ENCODE data around the gene CCNQ.

Gene CCNQ

GRCh38 chrX:153598541-153599191, at the start of gene CCNQ:
CCNQ (minus strand) TSS chrX:153599139; CDS start chrX:153599073, 66 bp downstream.
- no peak for DNase-seq

DNA sequence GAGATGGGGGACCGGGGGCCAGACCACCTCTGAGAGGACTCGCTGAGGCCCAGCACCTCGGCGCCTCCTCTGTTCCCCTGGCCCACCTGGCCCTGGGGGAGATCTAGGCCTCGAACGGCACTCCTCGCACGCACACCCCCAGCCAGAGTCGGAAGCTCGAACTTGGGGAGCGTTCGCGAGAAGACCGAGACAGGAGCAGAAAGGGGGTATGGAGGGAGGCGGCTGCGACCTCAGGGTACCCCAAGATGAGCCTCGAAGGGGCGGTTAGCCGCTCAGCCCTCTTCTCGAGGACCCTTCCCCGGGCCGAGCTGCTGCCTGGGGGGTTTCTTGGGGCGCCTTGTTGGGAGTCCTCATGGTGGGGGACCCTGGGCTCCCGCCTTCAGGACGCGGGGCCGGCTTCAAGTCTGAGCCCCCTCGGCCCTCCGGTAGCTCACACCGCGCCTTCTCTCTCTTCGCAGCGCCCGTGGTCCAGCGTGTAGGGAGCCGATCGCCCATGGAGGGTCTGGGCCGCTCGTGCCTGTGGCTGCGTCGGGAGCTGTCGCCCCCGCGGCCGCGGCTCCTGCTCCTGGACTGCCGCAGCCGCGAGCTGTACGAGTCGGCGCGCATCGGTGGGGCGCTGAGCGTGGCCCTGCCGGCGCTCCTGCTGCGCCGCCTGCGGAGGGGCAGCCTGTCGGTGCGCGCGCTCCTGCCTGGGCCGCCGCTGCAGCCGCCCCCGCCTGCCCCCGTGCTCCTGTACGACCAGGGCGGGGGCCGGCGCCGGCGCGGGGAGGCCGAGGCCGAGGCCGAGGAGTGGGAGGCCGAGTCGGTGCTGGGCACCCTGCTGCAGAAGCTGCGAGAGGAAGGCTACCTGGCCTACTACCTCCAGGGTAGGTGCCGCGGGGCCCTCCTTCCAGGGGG, 48.8 kb upstream of the CCNQ start:
- no peak for DNase-seq

- no peak for DNase-seq
These were observed 47.9 kb upstream of the CCNQ start, which contains the start of gene DUSP9 for GRCh38 chrX:153646620-153647373. DUSP9 (plus strand) TSS chrX:153647203; CDS start chrX:153647954, 751 bp downstream.

GRCh38 chrX:153645921-153646488, 47.1 kb upstream of the CCNQ start:
- no peak for DNase-seq

- no peak for DNase-seq
These were observed 46.2 kb upstream of the CCNQ start for GRCh38 chrX:153645151-153645550.

- DNase-seq = no peak
These were observed 45.6 kb upstream of the CCNQ start for GRCh38 chrX:153644356-153645125.

GRCh38 chrX:153643431-153644351, 44.8 kb upstream of the CCNQ start:
- DNase-seq = no peak

GRCh38 chrX:153642655-153643430, 43.9 kb upstream of the CCNQ start:
- DNase-seq = no peak

DNA sequence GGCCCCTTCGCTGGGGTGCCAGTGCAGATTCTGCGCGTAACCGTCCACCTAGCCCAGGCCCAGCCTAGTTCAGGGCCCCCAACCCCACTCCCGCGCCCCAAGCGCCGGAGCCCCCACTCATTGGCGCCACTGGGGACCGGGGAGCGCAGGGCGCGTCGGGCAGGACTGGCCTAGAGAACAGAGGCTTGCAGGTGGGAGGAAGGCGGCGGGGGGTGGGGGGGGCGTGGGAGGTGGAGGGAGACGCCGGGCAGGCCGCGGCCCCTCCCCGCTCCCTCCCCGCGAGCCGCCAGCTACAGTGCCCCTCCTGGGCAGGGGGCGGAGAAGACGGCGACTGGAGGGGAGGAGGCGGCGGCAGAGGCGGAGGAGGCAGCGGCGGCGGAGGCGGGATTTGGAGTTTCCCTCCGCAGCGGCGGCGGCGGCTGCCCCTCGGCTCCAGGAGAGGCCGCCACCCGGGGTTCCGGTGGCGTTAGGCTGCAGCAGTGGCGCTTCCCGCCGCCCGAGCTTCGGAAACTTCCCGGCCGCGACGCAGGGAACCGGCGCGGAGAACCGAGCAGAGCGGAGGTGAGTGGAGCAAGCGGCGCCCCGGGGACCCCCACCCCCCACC, 43.2 kb upstream of the CCNQ start:
- DNase-seq = no peak

DNA sequence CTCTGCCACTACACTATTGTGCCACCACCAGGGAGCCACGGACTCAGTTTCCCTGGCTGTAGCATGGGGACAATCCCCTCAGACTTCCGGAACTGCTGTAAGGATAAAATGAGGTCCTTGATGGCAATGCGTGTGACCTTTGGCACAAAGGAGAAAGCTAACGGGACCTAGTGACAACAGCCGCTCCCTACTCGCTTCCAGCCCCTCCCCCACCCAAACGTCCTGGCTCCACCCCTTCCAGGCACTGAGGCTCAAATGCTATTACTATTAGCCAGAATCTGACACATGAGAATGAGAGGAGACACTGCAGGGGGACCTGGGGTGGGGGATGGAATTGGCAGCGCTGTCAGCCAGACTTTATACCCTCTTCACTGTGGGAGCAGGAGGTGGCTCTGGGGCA, 42.7 kb upstream of the CCNQ start:
- no peak for DNase-seq

DNA sequence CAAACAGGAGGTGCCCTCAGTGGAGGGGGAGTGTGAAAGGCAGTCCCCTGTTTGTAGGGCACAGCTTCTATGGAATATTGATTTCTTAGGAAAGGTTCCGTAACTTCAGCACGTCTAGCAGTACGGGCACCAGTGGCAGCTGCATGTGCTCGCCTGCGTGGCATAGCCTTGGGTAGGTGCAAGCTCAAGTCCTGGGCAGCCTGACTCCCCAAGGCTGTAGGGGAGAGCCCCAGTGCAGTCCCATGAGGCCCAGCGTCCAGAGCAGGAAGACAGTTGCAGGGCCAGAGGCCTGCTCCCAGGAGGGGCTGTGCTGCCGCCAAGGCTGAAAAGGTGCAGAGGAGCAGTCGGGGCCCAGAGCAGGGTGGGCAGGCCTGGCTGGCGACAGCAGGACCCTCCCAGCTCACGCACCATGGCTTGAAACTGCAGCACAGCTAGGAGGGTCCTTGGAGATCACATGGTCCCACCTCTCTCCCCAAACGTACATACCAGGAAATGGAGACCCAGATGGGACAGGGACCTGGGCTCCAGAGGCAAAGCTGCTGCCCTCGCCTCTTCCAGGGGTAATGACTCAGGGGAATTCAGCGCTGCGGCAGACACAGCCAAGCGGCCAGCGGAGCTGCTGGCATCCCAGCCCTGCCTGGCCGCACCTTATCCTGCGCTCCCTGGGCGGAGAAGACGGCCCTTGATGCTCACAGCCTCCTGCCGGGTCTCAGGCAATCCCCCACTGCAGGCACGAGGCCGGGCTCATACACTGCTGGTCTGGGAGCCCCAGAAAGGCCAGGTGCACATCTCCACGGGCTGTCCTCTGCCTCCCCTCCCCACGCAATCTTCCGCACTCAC, 42.0 kb upstream of the CCNQ start:
- no peak for DNase-seq

- no peak for DNase-seq
These were observed 41.2 kb upstream of the CCNQ start for GRCh38 chrX:153640045-153640686.

GRCh38 chrX:153639177-153640044, 40.5 kb upstream of the CCNQ start:
- DNase-seq = no peak

DNA sequence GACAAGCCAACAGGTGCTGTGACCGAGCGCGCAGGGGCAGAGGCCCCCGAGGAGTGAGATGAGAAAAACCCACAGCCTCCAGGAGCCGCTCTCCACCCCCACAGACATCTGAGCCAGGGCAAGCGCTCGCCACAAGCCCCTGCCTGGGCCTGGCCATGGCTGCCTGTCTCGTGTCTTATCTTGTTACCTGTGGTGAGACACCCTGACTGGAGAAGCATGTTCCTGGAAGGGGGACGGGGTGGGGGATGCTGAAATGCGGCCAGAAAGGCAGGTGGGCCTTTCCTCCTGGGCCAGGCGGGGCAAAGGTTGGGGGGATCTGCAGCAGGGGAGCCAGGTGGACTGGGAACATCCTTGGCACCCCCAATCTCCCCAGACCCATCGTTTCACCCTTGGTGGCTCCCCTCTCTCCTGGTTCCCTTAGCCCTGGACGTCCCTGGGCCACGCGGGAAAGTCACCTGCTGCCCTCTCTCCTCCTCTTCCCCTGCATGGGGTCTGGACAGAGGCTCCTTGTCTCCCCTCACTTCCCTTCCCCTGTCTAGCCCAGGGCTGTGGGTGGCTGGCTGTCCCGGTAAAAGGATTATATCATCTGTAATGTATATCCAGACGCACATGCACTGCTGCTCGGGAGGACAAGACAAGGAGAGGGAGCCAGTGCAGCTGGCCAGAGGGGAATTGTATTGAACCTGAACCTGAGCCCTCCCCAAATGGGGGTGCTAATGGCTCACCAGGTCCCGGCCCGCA, 39.7 kb upstream of the CCNQ start:
- DNase-seq = no peak

DNA sequence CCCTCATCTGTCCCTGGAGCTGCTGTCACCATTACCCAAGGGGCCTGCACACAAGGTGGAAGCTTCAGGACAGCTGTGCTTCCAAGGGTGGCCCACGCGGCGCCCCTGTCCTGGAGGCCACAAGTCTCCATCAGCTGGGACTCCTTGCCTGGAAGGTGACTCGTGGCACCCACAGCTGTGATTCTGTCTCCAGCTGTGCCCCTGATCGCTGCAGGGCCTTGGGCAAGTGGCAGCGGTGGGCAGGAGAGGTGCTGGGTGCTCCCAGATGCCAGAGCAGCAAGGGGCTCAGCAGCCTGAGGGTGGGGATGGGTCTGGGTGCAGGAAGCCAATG, 39.1 kb upstream of the CCNQ start:
- no peak for DNase-seq

DNA sequence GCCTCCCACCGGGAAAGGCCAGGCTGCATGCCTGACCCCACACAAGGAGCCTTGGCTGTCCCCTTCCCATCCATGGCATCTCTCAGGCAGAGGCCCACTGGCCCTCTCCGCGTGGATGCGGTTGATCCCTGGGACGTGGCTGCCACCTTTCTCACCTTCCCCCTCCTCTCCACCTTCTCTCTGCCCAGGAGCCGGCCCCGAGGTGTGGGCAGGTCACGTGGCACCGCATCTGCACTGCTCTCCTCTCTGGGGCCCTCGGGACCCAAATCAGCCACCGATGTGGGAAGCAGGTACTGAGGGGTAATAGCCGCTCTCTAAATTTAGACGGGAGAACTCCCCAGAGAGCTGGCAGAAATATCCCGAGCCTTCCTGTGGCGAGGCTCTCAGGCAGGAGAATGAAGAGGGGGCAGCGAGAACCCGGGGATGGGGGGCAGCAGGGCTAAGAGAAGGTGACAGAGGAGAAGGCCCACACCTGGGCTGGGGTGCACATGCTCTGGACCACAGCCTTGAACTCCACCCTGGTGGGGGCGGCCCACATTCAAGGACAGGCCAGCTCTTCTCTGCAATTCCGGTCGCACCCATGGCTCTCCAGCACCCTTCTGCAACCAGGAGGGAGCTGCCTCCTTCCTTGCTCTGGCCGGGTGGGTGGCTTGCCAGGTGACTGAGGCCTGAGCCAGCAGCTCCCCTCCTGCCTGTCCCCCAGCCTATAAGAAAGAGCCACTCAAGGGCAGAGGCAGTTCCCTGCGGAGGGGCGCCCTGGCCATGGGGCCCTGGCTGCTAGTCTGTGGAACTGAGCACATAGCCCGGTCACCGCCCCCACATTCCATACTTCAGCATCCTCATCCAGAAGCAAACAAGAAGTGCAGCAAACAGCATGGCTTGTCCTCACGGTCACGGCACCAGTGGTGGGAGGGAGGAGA, 38.4 kb upstream of the CCNQ start:
- DNase-seq = no peak
